HepG2 (cell line): ENCODE data around the gene PIEZO1. TPM values are rescaled to one million over a fixed set of nuclear protein-coding genes. Genes with fewer than 3 reads are reported as not detected.
A peak's percentile ranks its signal among the peaks of the same experiment; 100 is the strongest.

Experiments
- ATAC-seq: fragments of 200-7000 bp; cut with Tn5 transposase; 3 replicates; pipeline ENCODE4 v1.9.1; 2020; ENCODE audit warnings: mild to moderate bottlenecking, moderate library complexity
- BruUV-seq: library from RNA; stranded (reverse); fragments of 400-500 nt; replicated peaks from 2 replicates; lab custom pipeline; 2021; lab: Mats Ljungman, UMichigan
- CTCF ChIA-PET: fragments of 300-600 bp; formaldehyde crosslinking; extraction: SDS; loops from one replicate; lab custom pipeline; 2021; ENCODE audit warnings: low total read pairs, inconsistent platforms, low intra/inter-chr PET ratio; lab: Yijun Ruan, JAX
- POLR2A ChIA-PET: fragments of 350-600 bp; sonication (Branson Sonifier 250); formaldehyde crosslinking; loops from one replicate; lab custom pipeline; 2020; ENCODE audit warnings: antibody characterized with exemption, inconsistent platforms; lab: Yijun Ruan, JAX
- DNase-seq: peaks from one replicate; pipeline ENCODE4 v3.0.0-alpha.2; 2015; ENCODE audit warnings: low spot score
- FAIRE-seq: peaks from 3 replicates; lab custom pipeline; 2011; peaks lifted over from hg19 to GRCh38; lab: Jason Lieb, UNC
- H2AFZ ChIP-seq: one replicate; pipeline ENCODE4 v1.6.1; 2011; ENCODE audit warnings: low read length, inconsistent platforms
- H3K27ac ChIP-seq: fragments of 300-600 bp; 3 replicates; pipeline ENCODE4 v1.8.0; 2011; ENCODE audit warnings: mixed run types, mild to moderate bottlenecking, mixed read lengths, low read length, inconsistent platforms; ENCODE audit not compliant: insufficient read depth; ENCODE audit errors: extremely low read length
- H3K27me3 ChIP-seq, 2 experiments: fragments of 200-600 bp in 1 of 2; 2 replicates in 1 of 2; 3 replicates in 1 of 2; pipeline versions ENCODE4 v1.6.0 to v1.8.0; 2011; ENCODE audit warnings: low read length in 2 of 2, mild to moderate bottlenecking in 2 of 2, moderate library complexity in 2 of 2, inconsistent platforms in 1 of 2; ENCODE audit not compliant: insufficient read depth in 2 of 2, control insufficient read depth in 1 of 2
- H3K36me3 ChIP-seq, 2 experiments: fragments of 200-600 bp in 1 of 2; replicated peaks in 1 of 2; 2 replicates in 1 of 2; 3 replicates in 1 of 2; pipeline versions ENCODE4 v1.5.1 to v1.8.0; 2011; ENCODE audit warnings: low read length in 2 of 2, inconsistent platforms in 1 of 2; ENCODE audit not compliant: insufficient read depth in 2 of 2, control insufficient read depth in 1 of 2
- H3K4me1 ChIP-seq: 2 replicates; pipeline ENCODE4 v1.5.1; 2012; ENCODE audit warnings: low read length, inconsistent platforms; ENCODE audit not compliant: insufficient read depth
- H3K4me2 ChIP-seq: 2 replicates; pipeline ENCODE4 v1.6.0; 2011; ENCODE audit warnings: low read depth, low read length, inconsistent platforms
- H3K4me3 ChIP-seq, 3 experiments: fragments of 200-600 bp in 1 of 3; sonication (generic), shearing (Covaris generic) in 1 of 3; replicated peaks in 1 of 3; 2 replicates each; pipeline ENCODE4 v1.5.1; 2011 to 2016; ENCODE audit warnings: low read length in 3 of 3, inconsistent platforms in 2 of 3, low read depth in 2 of 3, mild to moderate bottlenecking in 2 of 3, control low read depth in 1 of 3, mixed read lengths in 1 of 3; ENCODE audit not compliant: insufficient read depth in 1 of 3
- H3K79me2 ChIP-seq: one replicate; pipeline ENCODE4 v1.6.1; 2011; ENCODE audit warnings: low read length, inconsistent platforms; ENCODE audit not compliant: insufficient read depth
- H3K9ac ChIP-seq: 2 replicates; pipeline ENCODE4 v1.6.0; 2011; ENCODE audit warnings: mild to moderate bottlenecking, low read depth, low read length, inconsistent platforms; ENCODE audit not compliant: insufficient read depth
- H3K9me3 ChIP-seq: 2 replicates; pipeline ENCODE4 v1.5.1; 2012; ENCODE audit warnings: mild to moderate bottlenecking, low read length
- H4K20me1 ChIP-seq: 2 replicates; pipeline ENCODE4 v1.6.0; 2011; ENCODE audit warnings: inconsistent platforms, mild to moderate bottlenecking, low read length, moderate library complexity; ENCODE audit not compliant: insufficient read depth
- ARNT ChIP-seq: fragments of 450-650 bp; IDR thresholded peaks from 2 replicates; pipeline ENCODE4 v1.6.1; 2017
- CHCHD3 ChIP-seq: sonication (generic); formaldehyde crosslinking; IDR thresholded peaks from 2 replicates; pipeline ENCODE4 v1.8.0; 2022; ENCODE audit warnings: mild to moderate bottlenecking, missing genetic modification reagents, moderate library complexity
- CREB3 ChIP-seq: sonication (generic); formaldehyde crosslinking; IDR thresholded peaks from 2 replicates; pipeline ENCODE4 v1.5.0; 2020; ENCODE audit warnings: missing genetic modification reagents
- HBP1 ChIP-seq: IDR thresholded peaks from 2 replicates; pipeline ENCODE4 v1.6.1; 2016; ENCODE audit warnings: low read depth, control low read depth
- HNRNPL ChIP-seq: fragments of 200-400 bp; formaldehyde crosslinking; IDR thresholded peaks from 2 replicates; pipeline ENCODE4 v1.6.1; 2017; ENCODE audit warnings: mild to moderate bottlenecking, low read depth, low read length
- MNT ChIP-seq: fragments of 450-650 bp; IDR thresholded peaks from 2 replicates; pipeline ENCODE4 v1.6.1; 2016
- PPARG ChIP-seq: conservative IDR thresholded peaks from 2 replicates; pipeline ENCODE4 v1.6.1; 2016; ENCODE audit warnings: missing biosample characterization, missing genetic modification reagents
- PRDM10 ChIP-seq: sonication (generic); formaldehyde crosslinking; IDR thresholded peaks from 2 replicates; pipeline ENCODE4 v1.4.0; 2020; ENCODE audit warnings: low read depth, missing genetic modification reagents
- RBM39 ChIP-seq: fragments of 200-400 bp; formaldehyde crosslinking; IDR thresholded peaks from one replicate; pipeline ENCODE4 v1.6.1; 2018; ENCODE audit warnings: antibody characterized with exemption, mild to moderate bottlenecking, low read depth, low read length; ENCODE audit not compliant: poor library complexity, severe bottlenecking
- SMAD1 ChIP-seq: sonication (generic); formaldehyde crosslinking; IDR thresholded peaks from 2 replicates; pipeline ENCODE4 v1.4.0; 2020; ENCODE audit warnings: missing genetic modification reagents, low read depth, mild to moderate bottlenecking, borderline replicate concordance
- SP140L ChIP-seq: sonication (generic); formaldehyde crosslinking; IDR thresholded peaks from 2 replicates; pipeline ENCODE4 v1.4.0; 2020; ENCODE audit warnings: missing genetic modification reagents, borderline replicate concordance
- YEATS4 ChIP-seq: sonication (generic); formaldehyde crosslinking; IDR thresholded peaks from 2 replicates; pipeline ENCODE4 v1.4.0; 2020; ENCODE audit warnings: missing genetic modification reagents, borderline replicate concordance
- ZNF282 ChIP-seq: fragments of 450-650 bp; IDR thresholded peaks from 2 replicates; pipeline ENCODE4 v1.6.1; 2018; ENCODE audit not compliant: partially characterized antibody
- ZNF605 ChIP-seq: sonication (generic); formaldehyde crosslinking; IDR thresholded peaks from 2 replicates; pipeline ENCODE4 v1.8.0; 2022; ENCODE audit warnings: mild to moderate bottlenecking, missing genetic modification reagents
- ZNF660 ChIP-seq: sonication (generic); formaldehyde crosslinking; IDR thresholded peaks from 2 replicates; pipeline ENCODE4 v1.5.1; 2020; ENCODE audit warnings: mild to moderate bottlenecking, low read depth, missing genetic modification reagents, borderline replicate concordance
- ZNF816 ChIP-seq: sonication (generic); formaldehyde crosslinking; IDR thresholded peaks from 2 replicates; pipeline ENCODE4 v1.8.0; 2022; ENCODE audit warnings: missing genetic modification reagents, mild to moderate bottlenecking, borderline replicate concordance
- WGBS: methylation state at CpG from one replicate; pipeline ENCODE4 v1.1.6; 2017; ENCODE audit warnings: low lambda C conversion rate; 5-methylcytosine and 5-hydroxymethylcytosine counted together
- in situ Hi-C: cut with HindIII; loops from 2 replicates; pipeline ENCODE4 v1.10.0; 2017; ENCODE audit warnings: low pct_unique_long_range_greater_than_20kb; ENCODE audit not compliant: extremely low pct_ligation_motif_present
- intact Hi-C: fragments of 100-400 bp; cut with micrococcal nuclease; formaldehyde crosslinking; loops from one replicate; pipeline ENCODE4 v1.10.0; 2022; ENCODE audit not compliant: unreplicated experiment
- polyA plus RNA-seq, 8 experiments: library from polyadenylated mRNA; depleted of rRNA in 3 of 8; stranded (reverse) in 7 of 8; unstranded in 1 of 8; fragments of >200 nt; fragmentation: Illumina TruSeq in 4 of 8; extraction: Trizol in 4 of 8; gene quantifications; 2 replicates each; pipeline versions ENCODE4 v1.2.1 to v1.2.3, GENCODE V29; 2011 to 2016; ENCODE audit warnings: low read depth in 4 of 8, missing spikeins in 1 of 8, mixed read lengths in 1 of 8; ENCODE audit not compliant: insufficient read depth in 1 of 8
- total RNA-seq, 5 experiments: library from RNA; depleted of rRNA; stranded (reverse); fragments of >200 nt; fragmentation: Illumina TruSeq; extraction: Trizol; gene quantifications; 2 replicates each; pipeline ENCODE4 v1.2.3, GENCODE V29; 2016; ENCODE audit warnings: low read depth in 1 of 5

PIEZO1 gene
- total and polyA plus RNA-seq, 2 of the 13 experiments (the other 11 are each of a cell fraction or from before 2014, with no cell fraction given) = 67.9 to 85.0 TPM

GRCh38 chr16:88790312-88791211 is 5.5 kb upstream of the PIEZO1 start:
- peaks cover 1 to 5% of the 10 kb centered on the region in 2 experiments; a peak in 3 of 5 replicates for H3K27me3 ChIP-seq
- H3K4me1 ChIP-seq = peaks cover 88% of the 10 kb centered on the region
- H2AFZ ChIP-seq = peak overlapping the region; percentile 71
- no peaks in the 10 kb centered on the region for H3K9me3 ChIP-seq
- BruUV-seq = no TSS peak
- POLR2A ChIA-PET = no interaction called here
- no peak for FAIRE-seq
- CTCF ChIA-PET = no interaction called here
- peak overlapping the region; percentile 51; the same call in 1 of the 2 replicates for H3K9ac ChIP-seq
- H3K4me3 ChIP-seq = peak overlapping the region; percentile 45 to 62 (median 49)
- DNase-seq = no peak
- ATAC-seq = peak; percentile 12
- no peaks in the 10 kb centered on the region for H3K79me2 ChIP-seq
- H3K4me2 ChIP-seq = peak overlapping the region; percentile 98
- in situ Hi-C loops = no loop called here
- intact Hi-C loops = no loop called here
- H3K27ac ChIP-seq = no peak overlapping the region
- H3K36me3 ChIP-seq = no peaks in the 10 kb centered on the region
- H4K20me1 ChIP-seq = no peaks in the 10 kb centered on the region
- 4% methylated on average over 20 of the region's 24 CpGs for WGBS
- no peak for TF ChIP-seq ARNT
- no peak for TF ChIP-seq HBP1 (CRISPR knock-in tag)
- TF ChIP-seq ZNF605 (CRISPR knock-in tag) = no peak
- no peak for TF ChIP-seq YEATS4
- TF ChIP-seq CREB3 = no peak
- no peak for TF ChIP-seq MNT
- no peak for TF ChIP-seq SP140L (CRISPR knock-in tag)
- no peak for TF ChIP-seq ZNF816 (CRISPR knock-in tag)
- 0 out of 2 replicates have a peak, but pooled peaks have one; percentile 39 for TF ChIP-seq SMAD1 (CRISPR knock-in tag)
- TF ChIP-seq PRDM10 (CRISPR knock-in tag) = peak; percentile 23; the same call in 1 of the 2 replicates
- TF ChIP-seq ZNF282 = no peak
- no peak for TF ChIP-seq ZNF660
- TF ChIP-seq CHCHD3 (CRISPR knock-in tag) = no peak
- no peak for TF ChIP-seq PPARG (CRISPR knock-in tag)
- no peak for TF ChIP-seq HNRNPL
- no peak for TF ChIP-seq RBM39
